Measurements from ENCODE around the gene DNAAF3. TPM values are rescaled to one million over a fixed set of nuclear protein-coding genes. Genes with fewer than 3 reads are reported as not detected.
A peak's percentile ranks its signal among the peaks of the same experiment; 100 is the strongest.

The DNAAF3 gene
- total RNA-seq, 4 donors from 2014 or later: 0.83 TPM; not detected in 3

GRCh38 chr19:55188625-55189024, 22.2 kb upstream of the DNAAF3 start:
- peak overlapping the region in 2 of 4 donors; percentile 11 to 51 for H3K27ac ChIP-seq (replicated peaks in 1 of 4)
- H3K27me3 ChIP-seq: peaks cover 0 to 59% (median 4%) of the 10 kb centered on the region in 4 donors
- H3K9me3 ChIP-seq: no peaks in the 10 kb centered on the region
- no peak overlapping the region for H3K4me3 ChIP-seq
- WGBS: 59% methylated on average over 8 of the region's 8 CpGs
- intact Hi-C loops (cut with DNase I): no loop called here
- no peaks in the 10 kb centered on the region for H3K36me3 ChIP-seq
- no peaks in the 10 kb centered on the region for H3K4me1 ChIP-seq
- no peak for DNase-seq (ENCODE audit: extremely low spot score)
- no peak for TF ChIP-seq POLR2A (IDR thresholded peaks at IDR 0.05; ENCODE audit: low read depth)
- no peak for TF ChIP-seq CTCF (IDR thresholded peaks at IDR 0.05)
- TF ChIP-seq POLR2AphosphoS5 (IDR thresholded peaks at IDR 0.05): no peak
- TF ChIP-seq EP300 (IDR thresholded peaks at IDR 0.05): no peak

DNA sequence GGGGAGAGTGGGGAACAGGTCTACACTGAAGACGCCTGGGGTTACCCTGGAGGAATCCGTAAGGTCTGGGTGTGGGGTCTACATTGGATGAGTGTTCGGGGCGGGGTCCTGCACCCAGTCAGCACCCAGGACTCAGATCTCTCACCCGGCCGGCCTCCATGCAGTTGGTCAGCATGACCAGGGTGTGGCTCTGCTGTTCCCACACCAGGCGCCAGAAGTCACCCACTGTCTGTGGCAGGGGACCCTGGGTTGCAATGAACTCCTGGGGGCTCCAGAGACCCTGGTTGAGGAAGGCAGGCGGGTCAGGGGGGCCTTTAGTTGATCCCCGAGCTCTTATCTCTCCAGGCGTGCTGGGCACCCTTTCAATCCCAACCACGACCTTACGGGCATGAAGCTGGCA, 19.7 kb upstream of the DNAAF3 start:
- no peak for TF ChIP-seq EP300 (IDR thresholded peaks at IDR 0.05)
- no peak for TF ChIP-seq CTCF (IDR thresholded peaks at IDR 0.05)
- TF ChIP-seq POLR2A (IDR thresholded peaks at IDR 0.05; ENCODE audit: low read depth): no peak
- TF ChIP-seq POLR2AphosphoS5 (IDR thresholded peaks at IDR 0.05): no peak
- Histone ChIP-seq H3K27me3 (peaks cover 0 to 60% (median 11%) of the 10 kb centered on the region in 4 donors), H3K36me3 (no peaks in the 10 kb centered on the region), H3K27ac (replicated peaks in 1 of 4) (no peak overlapping the region), H3K9me3 (no peaks in the 10 kb centered on the region), H3K4me1 (no peaks in the 10 kb centered on the region), H3K4me3 (no peak overlapping the region)
- WGBS: 83% methylated on average over 7 of the region's 12 CpGs
- intact Hi-C loops (cut with DNase I): no loop called here
- DNase-seq (ENCODE audit: extremely low spot score): no peak

DNA sequence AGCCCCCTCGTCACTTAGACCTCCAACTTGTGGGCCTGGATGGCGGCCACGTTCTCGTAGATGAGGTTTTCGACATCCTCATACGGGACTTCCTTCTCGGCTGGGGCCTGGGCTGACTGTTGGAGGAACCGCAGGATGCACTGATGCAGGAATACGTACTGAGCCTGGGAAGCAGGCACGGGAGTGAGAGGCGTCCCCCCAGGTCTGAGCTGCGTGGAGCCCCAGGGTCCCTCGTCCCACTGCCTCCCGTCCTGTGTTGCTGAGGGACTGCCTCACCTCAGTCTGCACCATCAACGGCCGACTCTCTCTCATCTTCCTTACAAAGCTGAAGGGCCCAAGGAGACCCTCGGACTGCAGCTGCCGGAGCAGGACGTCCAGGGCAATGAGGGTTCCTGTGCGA, 15.3 kb upstream of the DNAAF3 start:
- peaks cover 8 to 95% (median 51%) of the 10 kb centered on the region in 4 donors for H3K27me3 ChIP-seq

GRCh38 chr19:55179606-55180484, 13.4 kb upstream of the DNAAF3 start, which contains the start of gene SYT5:
Gene SYT5 (minus strand): TSS chr19:55180289. CDS start chr19:55179041, 1,248 bp downstream.
- Histone ChIP-seq H3K27ac (replicated peaks in 1 of 4) (no peak within 1 kb of the TSS), H3K4me1 (peaks cover 12 to 22% (median 17%) of the 10 kb centered on the region in 4 donors), H3K9me3 (no peaks in the 10 kb centered on the region), H3K4me3 (peak within 1 kb of the TSS; percentile 37 to 50 (median 42)), H3K36me3 (no peaks in the 10 kb centered on the region), H3K27me3 (peaks cover 8 to 95% (median 66%) of the 10 kb centered on the region in 4 donors)
- DNase-seq (ENCODE audit: extremely low spot score): no peak
- no peak for TF ChIP-seq POLR2AphosphoS5 (IDR thresholded peaks at IDR 0.05)
- TF ChIP-seq CTCF (IDR thresholded peaks at IDR 0.05): no peak
- no peak for TF ChIP-seq EP300 (IDR thresholded peaks at IDR 0.05)
- intact Hi-C loops (cut with DNase I): no loop called here
- WGBS: 2% methylated on average over 33 of the region's 68 CpGs

More for the DNA sequence above, 15.3 kb upstream of the DNAAF3 start:
- TF ChIP-seq POLR2A (IDR thresholded peaks at IDR 0.05; ENCODE audit: low read depth): no peak
- no peak for TF ChIP-seq POLR2AphosphoS5 (IDR thresholded peaks at IDR 0.05)
- TF ChIP-seq EP300 (IDR thresholded peaks at IDR 0.05): no peak
- no peak for TF ChIP-seq CTCF (IDR thresholded peaks at IDR 0.05)
- Histone ChIP-seq H3K4me1 (peaks cover 12 to 18% (median 17%) of the 10 kb centered on the region in 4 donors), H3K36me3 (no peaks in the 10 kb centered on the region), H3K4me3 (no peak overlapping the region), H3K9me3 (no peaks in the 10 kb centered on the region), H3K27ac (replicated peaks in 1 of 4) (no peak overlapping the region)
- intact Hi-C loops (cut with DNase I): no loop called here
- DNase-seq (ENCODE audit: extremely low spot score): no peak
- WGBS: 66% methylated on average over 11 of the region's 20 CpGs

Measured in esophagus muscularis mucosa (tissue), 4 donors.